Activated T-cell treated with anti-CD3 and anti-CD28 coated beads, Interleukin-2, amount 50 U/mL, for 48 hours (primary cell): ENCODE data around the gene RPRD1B.
"Not testable (repeated sequence)": the region's sequence is repeated elsewhere in the genome, so short reads cannot be mapped to it uniquely, and the experiment has no call there.

ENCODE experiments used
- DNase-seq, 2 experiments: peaks; one replicate each; pipeline ENCODE4 v3.0.0-alpha.2; 2020

The RPRD1B gene

GRCh38 chr20:38076548-38076947 is 43.0 kb downstream of the RPRD1B start:
- DNase-seq: no peak

GRCh38 chr20:38078084-38078483 is 44.5 kb downstream of the RPRD1B start:
- no peak for DNase-seq

GRCh38 chr20:38079353-38079752 is 45.8 kb downstream of the RPRD1B start:
- DNase-seq: no peak

- DNase-seq: no peak
These were observed 48.0 kb downstream of the RPRD1B start for GRCh38 chr20:38081575-38081974.

- DNase-seq: no peak
These were observed 49.3 kb downstream of the RPRD1B start for GRCh38 chr20:38082894-38083293.

GRCh38 chr20:38083338-38084048 is 49.9 kb downstream of the RPRD1B start:
- no peak for DNase-seq

GRCh38 chr20:38084425-38084951 is 50.9 kb downstream of the RPRD1B start:
- DNase-seq: no peak

GRCh38 chr20:38085026-38085425 is 51.5 kb downstream of the RPRD1B start:
- no peak for DNase-seq

GRCh38 chr20:38089500-38089899 is 56.0 kb downstream of the RPRD1B start:
- no peak for DNase-seq

- no peak for DNase-seq
These were observed 56.5 kb downstream of the RPRD1B start for GRCh38 chr20:38090061-38090460.

- DNase-seq: no peak
These were observed 58.1 kb downstream of the RPRD1B start for GRCh38 chr20:38091441-38092216.

GRCh38 chr20:38092260-38092857 is 58.8 kb downstream of the RPRD1B start:
- no peak for DNase-seq

- no peak for DNase-seq
These were observed 59.4 kb downstream of the RPRD1B start for GRCh38 chr20:38092915-38093314.

GRCh38 chr20:38093641-38094077 is 60.1 kb downstream of the RPRD1B start:
- DNase-seq: no peak

GRCh38 chr20:38094373-38094891 is 60.9 kb downstream of the RPRD1B start:
- DNase-seq: peak in 1 of 2 experiments; percentile 31

GRCh38 chr20:38095017-38095686 is 61.6 kb downstream of the RPRD1B start:
- DNase-seq: no peak

- no peak for DNase-seq
These were observed 65.4 kb downstream of the RPRD1B start for GRCh38 chr20:38098952-38099351.

- DNase-seq: not testable (repeated sequence)
These were observed 68.7 kb downstream of the RPRD1B start for GRCh38 chr20:38102206-38102605.

- no peak for DNase-seq
These were observed 70.7 kb downstream of the RPRD1B start for GRCh38 chr20:38104285-38104684.

GRCh38 chr20:38106461-38106860 is 72.9 kb downstream of the RPRD1B start:
- no peak for DNase-seq

GRCh38 chr20:38107386-38107785 is 73.8 kb downstream of the RPRD1B start:
- DNase-seq: not testable (repeated sequence)

- DNase-seq: peak in 1 of 2 experiments; percentile 4
These were observed 74.4 kb downstream of the RPRD1B start for GRCh38 chr20:38107916-38108315.
